H1 (cell line): ENCODE data around the gene TRAF3IP1. TPM values are rescaled to one million over a fixed set of nuclear protein-coding genes. Genes with fewer than 3 reads are reported as not detected.

Experiments
- CTCF ChIA-PET: fragments of 300-600 bp; sonication (Branson Sonifier 250); formaldehyde crosslinking; loops from one replicate; lab custom pipeline; 2021; ENCODE audit not compliant: partially characterized antibody; lab: Charles Lee
- POLR2A ChIA-PET: fragments of 300-600 bp; sonication (Branson Sonifier 250); formaldehyde crosslinking; loops from one replicate; lab custom pipeline; 2021; ENCODE audit warnings: inconsistent platforms; ENCODE audit not compliant: partially characterized antibody; lab: Charles Lee
- DNase-seq, 2 experiments: peaks; one replicate each; pipeline versions ENCODE4 v3.0.0 to v3.0.0-alpha.2; 2010 to 2022; ENCODE audit warnings: low spot score in 2 of 2, low read depth in 1 of 2, mixed read lengths in 1 of 2
- FAIRE-seq: peaks from 2 replicates; lab custom pipeline; 2011; peaks lifted over from hg19 to GRCh38; lab: Jason Lieb, UNC
- H2AFZ ChIP-seq: 2 replicates; pipeline ENCODE4 v1.8.1; 2012; ENCODE audit warnings: low read length, inconsistent platforms
- H2AK5ac ChIP-seq: 2 replicates; pipeline ENCODE4 v1.6.1; 2013; ENCODE audit warnings: low read depth, low read length
- H2BK120ac ChIP-seq: replicated peaks from 2 replicates; pipeline ENCODE3; 2013; ENCODE audit warnings: low read depth, low read length, inconsistent platforms
- H2BK12ac ChIP-seq: 2 replicates; pipeline ENCODE4 v1.6.1; 2013; ENCODE audit warnings: low read depth, low read length
- H2BK15ac ChIP-seq: 2 replicates; pipeline ENCODE4 v1.6.1; 2013; ENCODE audit warnings: low read length
- H2BK20ac ChIP-seq: 2 replicates; pipeline ENCODE4 v1.6.1; 2013; ENCODE audit warnings: low read length
- H2BK5ac ChIP-seq: 2 replicates; pipeline ENCODE4 v1.6.1; 2013; ENCODE audit warnings: low read depth, low read length
- H3K14ac ChIP-seq: 2 replicates; pipeline ENCODE4 v1.6.1; 2013; ENCODE audit warnings: inconsistent platforms; ENCODE audit not compliant: insufficient read length
- H3K18ac ChIP-seq: 2 replicates; pipeline ENCODE4 v1.6.1; 2013; ENCODE audit warnings: low read length; ENCODE audit errors: extremely low read depth
- H3K23ac ChIP-seq: 2 replicates; pipeline ENCODE4 v1.6.1; 2013; ENCODE audit warnings: inconsistent platforms; ENCODE audit not compliant: insufficient read length
- H3K23me2 ChIP-seq: 2 replicates; pipeline ENCODE4 v1.6.1; 2013; ENCODE audit warnings: low read depth, low read length
- H3K27ac ChIP-seq: 2 replicates; pipeline ENCODE4 v1.6.1; 2011; ENCODE audit warnings: low read depth, low read length, inconsistent platforms
- H3K27me3 ChIP-seq, 4 experiments: replicated peaks in 1 of 4; 1 replicate in 1 of 4; 2 replicates in 3 of 4; pipeline versions ENCODE4 v1.6.1 to v1.8.1; 2011 to 2013; ENCODE audit warnings: low read length in 3 of 4, mild to moderate bottlenecking in 3 of 4, inconsistent platforms in 2 of 4, mixed read lengths in 2 of 4, moderate library complexity in 1 of 4; ENCODE audit not compliant: control insufficient read depth in 3 of 4, insufficient read depth in 3 of 4; ENCODE audit errors: extremely low read depth in 1 of 4
- H3K36me3 ChIP-seq, 4 experiments: 2 replicates each; pipeline versions ENCODE4 v1.6.1 to v1.8.1; 2011 to 2013; ENCODE audit warnings: mild to moderate bottlenecking in 4 of 4, low read length in 3 of 4, moderate library complexity in 2 of 4, control low read depth in 1 of 4, inconsistent platforms in 1 of 4; ENCODE audit not compliant: insufficient read depth in 4 of 4, control insufficient read depth in 2 of 4
- H3K4ac ChIP-seq: replicated peaks from 2 replicates; pipeline ENCODE3; 2013; ENCODE audit warnings: low read length, low read depth, mixed read lengths, inconsistent platforms; ENCODE audit not compliant: insufficient read length
- H3K4me1 ChIP-seq, 4 experiments: replicated peaks in 1 of 4; 1 replicate in 1 of 4; 2 replicates in 3 of 4; pipeline versions ENCODE4 v1.6.1 to v1.8.1; 2011 to 2013; ENCODE audit warnings: low read length in 3 of 4, inconsistent platforms in 2 of 4, mixed read lengths in 1 of 4; ENCODE audit not compliant: insufficient read depth in 4 of 4, control insufficient read depth in 3 of 4
- H3K4me2 ChIP-seq, 2 experiments: 2 replicates each; pipeline versions ENCODE4 v1.6.1 to v1.8.1; 2011 to 2013; ENCODE audit warnings: low read depth in 2 of 2, low read length in 2 of 2, control low read depth in 1 of 2, inconsistent platforms in 1 of 2, mild to moderate bottlenecking in 1 of 2; ENCODE audit not compliant: insufficient read depth in 1 of 2
- H3K4me3 ChIP-seq, 4 experiments: fragments of 200-600, 300-600 bp in 1 of 4; sonication (generic), shearing (Covaris generic), sonication (Bioruptor Twin) in 1 of 4; 2 replicates each; pipeline versions ENCODE4 v1.5.1 to v1.8.1; 2011 to 2016; ENCODE audit warnings: low read length in 4 of 4, low read depth in 3 of 4, control low read depth in 2 of 4, inconsistent platforms in 2 of 4, mild to moderate bottlenecking in 2 of 4, mixed read lengths in 1 of 4, moderate library complexity in 1 of 4; ENCODE audit not compliant: insufficient read depth in 2 of 4; ENCODE audit errors: extremely low read depth in 1 of 4
- H3K56ac ChIP-seq: replicated peaks from 2 replicates; pipeline ENCODE3; 2013; ENCODE audit warnings: low read depth, mild to moderate bottlenecking, mixed read lengths, low read length, inconsistent platforms; ENCODE audit not compliant: insufficient read length
- H3K79me1 ChIP-seq: 2 replicates; pipeline ENCODE4 v1.6.1; 2013; ENCODE audit warnings: low read depth, low read length, control low read depth
- H3K79me2 ChIP-seq, 2 experiments: 2 replicates each; pipeline versions ENCODE4 v1.6.1 to v1.8.1; 2012 to 2013; ENCODE audit warnings: low read length in 2 of 2, mild to moderate bottlenecking in 2 of 2, inconsistent platforms in 1 of 2; ENCODE audit not compliant: insufficient read depth in 2 of 2, control insufficient read depth in 1 of 2
- H3K9ac ChIP-seq, 4 experiments: replicated peaks in 1 of 4; 1 replicate in 1 of 4; 2 replicates in 3 of 4; pipeline versions ENCODE4 v1.6.1 to v1.8.1; 2011 to 2013; ENCODE audit warnings: low read depth in 3 of 4, low read length in 3 of 4, control low read depth in 2 of 4, mild to moderate bottlenecking in 2 of 4, moderate library complexity in 2 of 4, inconsistent platforms in 1 of 4; ENCODE audit errors: extremely low read depth in 1 of 4
- H3K9me3 ChIP-seq, 2 experiments: 2 replicates each; pipeline versions ENCODE4 v1.6.1 to v1.8.1; 2012 to 2013; ENCODE audit warnings: mild to moderate bottlenecking in 2 of 2, moderate library complexity in 2 of 2, control low read depth in 1 of 2, inconsistent platforms in 1 of 2, low read depth in 1 of 2, low read length in 1 of 2, mixed read lengths in 1 of 2; ENCODE audit not compliant: insufficient read depth in 2 of 2
- H4K20me1 ChIP-seq, 2 experiments: replicated peaks in 1 of 2; 2 replicates each; pipeline versions ENCODE3 to v1.8.1; 2011 to 2013; ENCODE audit warnings: inconsistent platforms in 2 of 2, low read length in 2 of 2, mild to moderate bottlenecking in 1 of 2; ENCODE audit not compliant: insufficient read depth in 2 of 2, control insufficient read depth in 1 of 2
- H4K5ac ChIP-seq: 2 replicates; pipeline ENCODE4 v1.6.1; 2013; ENCODE audit warnings: low read length, low read depth, mixed read lengths, inconsistent platforms; ENCODE audit not compliant: insufficient read length
- H4K8ac ChIP-seq: 2 replicates; pipeline ENCODE4 v1.8.0; 2013; ENCODE audit warnings: mild to moderate bottlenecking, moderate library complexity, low read length, inconsistent platforms; ENCODE audit not compliant: insufficient read depth; ENCODE audit errors: extremely low read depth
- H4K91ac ChIP-seq: replicated peaks from 2 replicates; pipeline ENCODE3; 2013; ENCODE audit warnings: low read length, mixed read lengths, inconsistent platforms; ENCODE audit not compliant: insufficient read length
- BCL11A ChIP-seq, 2 experiments: IDR thresholded peaks; one replicate each; pipeline ENCODE4 v1.6.1; 2011; ENCODE audit warnings: low read depth in 2 of 2, low read length in 2 of 2, mild to moderate bottlenecking in 2 of 2
- CBX5 ChIP-seq: fragments of 300-800, 300-1000 bp; sonication (generic); IDR thresholded peaks from 2 replicates; pipeline ENCODE4 v1.7.1; 2016; ENCODE audit warnings: antibody characterized with exemption, low read length, low read depth
- CTCF ChIP-seq, 3 experiments: IDR thresholded peaks; 1 replicate in 2 of 3; 2 replicates in 1 of 3; pipeline versions ENCODE4 v1.5.1 to v1.6.1; 2011; ENCODE audit warnings: low read length in 3 of 3, mild to moderate bottlenecking in 3 of 3, inconsistent platforms in 2 of 3, low read depth in 1 of 3, moderate library complexity in 1 of 3; ENCODE audit not compliant: insufficient read depth in 1 of 3; ENCODE audit errors: control extremely low read depth in 1 of 3
- EP300 ChIP-seq, 2 experiments: IDR thresholded peaks; 1 replicate in 1 of 2; 2 replicates in 1 of 2; pipeline ENCODE4 v1.6.1; 2011 to 2012; ENCODE audit warnings: low read depth in 2 of 2, low read length in 2 of 2, mild to moderate bottlenecking in 2 of 2, borderline replicate concordance in 1 of 2, inconsistent platforms in 1 of 2, moderate library complexity in 1 of 2
- GTF2F1 ChIP-seq: IDR thresholded peaks from 2 replicates; pipeline ENCODE4 v1.6.1; 2012; ENCODE audit warnings: low read depth, low read length, improper control_type of control experiment, borderline replicate concordance
- NRF1 ChIP-seq: IDR thresholded peaks from 2 replicates; pipeline ENCODE4 v1.6.1; 2011; ENCODE audit warnings: mild to moderate bottlenecking, low read depth, low read length, improper control_type of control experiment
- RNF2 ChIP-seq: fragments of 200-900, 300-1000 bp; sonication (generic); IDR thresholded peaks from 2 replicates; pipeline ENCODE4 v1.7.1; 2016; ENCODE audit warnings: borderline replicate concordance, low read depth, mild to moderate bottlenecking, antibody characterized with exemption, low read length; ENCODE audit not compliant: poor library complexity, severe bottlenecking; ENCODE audit errors: missing control alignments
- SP1 ChIP-seq: IDR thresholded peaks from 2 replicates; pipeline ENCODE4 v1.6.1; 2011; ENCODE audit warnings: low read depth, low read length
- SRF ChIP-seq: IDR thresholded peaks from 2 replicates; pipeline ENCODE4 v1.6.1; 2011; ENCODE audit warnings: mild to moderate bottlenecking, low read depth, low read length, moderate library complexity
- USF2 ChIP-seq: IDR thresholded peaks from 2 replicates; pipeline ENCODE4 v1.6.1; 2011; ENCODE audit warnings: low read length, improper control_type of control experiment
- WGBS, 2 experiments: shearing (Covaris generic) in 1 of 2; methylation state at CpG; one replicate each; pipeline versions ENCODE4 v1.1.6 to v1.1.7; 2013 to 2015; ENCODE audit warnings: low lambda C conversion rate in 2 of 2, mixed read lengths in 2 of 2, inconsistent platforms in 1 of 2, low coverage in 1 of 2, missing lambda C conversion rate in 1 of 2; ENCODE audit not compliant: insufficient replicate concordance in 2 of 2, insufficient coverage in 1 of 2, insufficient read length in 1 of 2; ENCODE audit errors: extremely low coverage in 1 of 2, missing lambda C conversion rate in 1 of 2; 5-methylcytosine and 5-hydroxymethylcytosine counted together
- polyA plus RNA-seq, 7 experiments: library from polyadenylated mRNA; depleted of rRNA in 3 of 7; stranded (reverse) in 5 of 7; unstranded in 2 of 7; fragments of >200 nt in 5 of 7; fragments of 200-250 nt in 2 of 7; gene quantifications; 1 replicate in 5 of 7; 2 replicates in 1 of 7; 4 replicates in 1 of 7; pipeline versions ENCODE4 v1.2.1 to v1.2.3, GENCODE V29; 2011 to 2013; ENCODE audit warnings: missing spikeins in 2 of 7, mixed read lengths in 2 of 7
- total RNA-seq: library from RNA; stranded (reverse); fragmentation: NEBNext Ultra II Directional; extraction: Animal tissue kit (Norgen Biotek cat#: 25700); gene quantifications from 2 replicates; pipeline ENCODE4 v1.2.1, GENCODE V29; 2021

Gene TRAF3IP1
- total and polyA plus RNA-seq, 2 of the 8 experiments (the other 6 are each of a cell fraction or from before 2014, with no cell fraction given) = 2.3 to 17.5 TPM

GRCh38 chr2:238294046-238294392 is 26.3 kb upstream of the TRAF3IP1 start:
- H3K23me2 ChIP-seq = peaks cover 6% of the 10 kb centered on the region
- H4K8ac ChIP-seq = no peak overlapping the region
- no peak overlapping the region for H2AK5ac ChIP-seq
- no peak overlapping the region for H2BK12ac ChIP-seq
- ChIA-PET POLR2A (no interaction called here), CTCF (interaction anchor here (1.0 to 2.7 kb wide), 5 partner anchors 9 to 63 kb away, joined by 3 to 12 read pairs (median 6); no protein-coding TSS in a partner anchor)
- H3K79me2 ChIP-seq = no peaks in the 10 kb centered on the region
- H3K9me3 ChIP-seq = no peaks in the 10 kb centered on the region
- H3K14ac ChIP-seq = no peak overlapping the region
- H3K4ac ChIP-seq = no peak overlapping the region
- H2BK120ac ChIP-seq = no peak overlapping the region
- no peak overlapping the region for H2AFZ ChIP-seq
- H3K9ac ChIP-seq = no peak overlapping the region
- H3K23ac ChIP-seq = no peak overlapping the region
- H2BK15ac ChIP-seq = no peak overlapping the region
- peaks cover 7 to 14% (median 10%) of the 10 kb centered on the region in 4 experiments for H3K4me1 ChIP-seq
- no peak overlapping the region for H4K5ac ChIP-seq
- H3K56ac ChIP-seq = no peak overlapping the region
- no peaks in the 10 kb centered on the region for H3K36me3 ChIP-seq
- no peak overlapping the region for H3K18ac ChIP-seq
- no peak overlapping the region for H4K91ac ChIP-seq
- no peak overlapping the region for H2BK20ac ChIP-seq
- no peak for DNase-seq
- H2BK5ac ChIP-seq = no peak overlapping the region
- H3K79me1 ChIP-seq = no peaks in the 10 kb centered on the region
- H4K20me1 ChIP-seq = no peaks in the 10 kb centered on the region
- no peak overlapping the region for H3K27ac ChIP-seq
- peaks cover 0 to 2% (median 0%) of the 10 kb centered on the region in 4 experiments; a peak in 2 of 7 replicates for H3K27me3 ChIP-seq
- H3K4me3 ChIP-seq = no peak overlapping the region
- FAIRE-seq = no peak
- WGBS, 2 experiments = 94% methylated on average over 9 of the region's 9 CpGs; no CpG with 5 or more reads in 1 of the 2 experiments
- no peak overlapping the region for H3K4me2 ChIP-seq
- TF ChIP-seq USF2 = no peak
- TF ChIP-seq NRF1 = no peak
- TF ChIP-seq SP1 = no peak
- no peak for TF ChIP-seq CBX5
- TF ChIP-seq SRF = no peak
- TF ChIP-seq GTF2F1 = no peak
- TF ChIP-seq BCL11A (IDR thresholded peaks at IDR 0.05; ENCODE audit: low read depth in 2 of 2, low read length in 2 of 2) = no peak
- no peak for TF ChIP-seq RNF2
- TF ChIP-seq CTCF (IDR thresholded peaks at IDR 0.05; ENCODE audit: control extremely low read depth in 1 of 3, insufficient read depth in 1 of 3, low read depth in 1 of 3, low read length in 3 of 3) = no peak
- TF ChIP-seq EP300 (IDR thresholded peaks at IDR 0.05; ENCODE audit: borderline replicate concordance in 1 of 2, low read depth in 2 of 2, low read length in 2 of 2) = no peak
